ACHN (cell line): ENCODE results near the gene ZNF732.
"Not testable (repeated sequence)": the region's sequence is repeated elsewhere in the genome, so short reads cannot be mapped to it uniquely, and the experiment has no call there.

Experiments used
- DNase-seq: peaks from one replicate; pipeline ENCODE4 v3.0.0-alpha.2; 2015
- in situ Hi-C: cut with HindIII; loops from 2 replicates; pipeline ENCODE4 v1.10.0; 2017; ENCODE audit warnings: low sequenced_read_pairs, low pct_ligation_motif_present, low pct_unique_long_range_greater_than_20kb

ZNF732 gene

DNA sequence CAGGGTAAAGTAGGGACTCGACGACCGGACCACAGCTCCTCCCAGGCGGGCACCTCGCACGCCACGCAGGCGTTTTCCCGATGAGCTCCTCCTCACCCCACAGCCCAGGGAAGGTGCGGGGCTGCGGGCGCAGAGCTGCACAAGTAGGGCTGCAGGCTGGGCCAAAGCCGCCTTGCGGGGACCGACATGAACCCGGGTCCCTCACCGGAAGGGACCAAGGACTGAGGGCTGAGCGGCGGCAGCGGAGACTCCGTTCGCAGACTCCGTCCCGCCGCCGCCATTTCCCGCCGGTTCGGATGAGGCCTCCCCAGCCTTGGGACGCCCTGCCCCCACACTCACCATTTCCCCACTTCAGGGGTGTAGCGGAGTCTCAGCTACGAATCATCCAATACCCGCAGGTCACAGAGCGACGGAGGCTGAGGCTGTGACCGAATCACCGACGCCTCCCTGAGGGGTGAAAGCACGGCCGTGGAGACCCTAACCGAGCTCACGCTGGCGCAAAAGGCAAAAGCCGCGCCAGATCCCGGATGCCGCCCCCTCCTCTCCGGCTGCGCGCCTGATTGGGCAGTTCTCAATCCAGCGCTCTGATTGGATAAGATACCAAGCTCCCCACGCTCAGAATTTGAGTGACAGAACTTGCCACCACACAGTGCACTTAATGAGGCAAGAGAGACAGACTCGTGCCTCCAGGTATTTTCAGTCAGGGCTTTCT, at the start of gene ZNF732:
ZNF732 (minus strand) TSS at position 506 of the 712 bp plus-strand sequence; CDS start at position 342, 164 bp downstream.
- DNase-seq: no peak
- in situ Hi-C loops: no loop called here

DNA sequence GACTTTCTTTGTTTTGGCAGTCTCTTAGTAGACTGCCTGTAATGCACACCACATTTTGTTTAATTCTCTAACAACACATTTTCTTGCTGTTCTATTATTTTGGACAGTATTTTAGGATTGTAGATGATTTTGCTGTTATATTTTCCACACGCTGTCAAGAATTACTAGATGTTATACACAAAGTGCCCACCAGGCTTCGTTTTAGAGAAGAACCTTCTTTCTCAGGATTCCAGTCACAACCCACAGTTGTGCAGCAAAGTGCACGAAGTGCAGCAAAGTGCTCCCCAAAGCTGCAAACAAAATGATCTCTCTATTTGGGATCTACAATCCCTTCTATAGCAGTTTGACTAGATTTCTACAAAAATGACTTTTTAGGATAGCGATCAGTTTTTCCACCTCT, 34.7 kb upstream of the ZNF732 start:
- in situ Hi-C loops: no loop called here
- DNase-seq: no peak

GRCh38 chr4:338759-339097, 33.5 kb upstream of the ZNF732 start:
- DNase-seq: no peak
- in situ Hi-C loops: no loop called here

DNA sequence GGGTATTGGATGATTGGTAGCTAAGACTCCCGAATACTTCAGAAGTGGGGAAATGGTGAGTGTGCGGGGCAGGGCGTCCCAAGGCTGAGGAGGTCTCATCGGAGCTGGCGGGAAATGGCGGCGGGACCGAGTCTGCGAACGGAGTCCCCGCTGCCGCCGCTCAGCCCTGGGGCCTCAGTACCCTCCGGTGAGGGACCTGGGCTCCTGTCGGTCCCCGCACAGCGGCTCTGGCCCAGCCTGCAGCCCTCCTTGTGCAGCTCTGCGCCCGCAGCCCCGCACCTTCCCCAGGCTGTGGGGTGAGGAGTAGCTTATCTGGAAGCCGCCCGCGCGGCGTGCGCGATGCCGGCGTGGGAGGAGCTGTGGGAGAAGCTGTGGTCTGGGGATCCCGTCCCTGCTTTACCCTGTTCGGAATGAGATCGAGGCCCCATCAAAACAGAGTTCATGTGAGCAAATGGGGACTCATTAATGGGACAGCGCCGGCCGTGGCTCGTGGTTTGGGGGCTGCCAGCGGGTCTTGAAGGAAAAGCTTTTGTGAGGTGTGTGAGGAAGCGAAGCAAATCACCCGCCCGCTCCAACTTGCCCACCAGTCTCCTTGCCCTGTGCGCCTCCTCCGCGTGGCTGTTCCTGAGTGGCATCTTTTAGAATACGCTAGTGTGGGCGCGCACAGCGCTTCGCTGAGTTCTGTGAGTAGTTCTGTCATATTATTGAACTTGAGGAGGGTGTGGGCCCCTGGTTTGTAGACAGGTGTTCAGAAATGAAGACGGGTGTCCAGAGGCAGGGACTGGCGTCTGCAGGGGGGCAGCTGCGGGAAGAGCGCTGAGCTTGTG, 32.9 kb upstream of the ZNF732 start:
- in situ Hi-C loops: no loop called here
- DNase-seq: peak; percentile 28

DNA sequence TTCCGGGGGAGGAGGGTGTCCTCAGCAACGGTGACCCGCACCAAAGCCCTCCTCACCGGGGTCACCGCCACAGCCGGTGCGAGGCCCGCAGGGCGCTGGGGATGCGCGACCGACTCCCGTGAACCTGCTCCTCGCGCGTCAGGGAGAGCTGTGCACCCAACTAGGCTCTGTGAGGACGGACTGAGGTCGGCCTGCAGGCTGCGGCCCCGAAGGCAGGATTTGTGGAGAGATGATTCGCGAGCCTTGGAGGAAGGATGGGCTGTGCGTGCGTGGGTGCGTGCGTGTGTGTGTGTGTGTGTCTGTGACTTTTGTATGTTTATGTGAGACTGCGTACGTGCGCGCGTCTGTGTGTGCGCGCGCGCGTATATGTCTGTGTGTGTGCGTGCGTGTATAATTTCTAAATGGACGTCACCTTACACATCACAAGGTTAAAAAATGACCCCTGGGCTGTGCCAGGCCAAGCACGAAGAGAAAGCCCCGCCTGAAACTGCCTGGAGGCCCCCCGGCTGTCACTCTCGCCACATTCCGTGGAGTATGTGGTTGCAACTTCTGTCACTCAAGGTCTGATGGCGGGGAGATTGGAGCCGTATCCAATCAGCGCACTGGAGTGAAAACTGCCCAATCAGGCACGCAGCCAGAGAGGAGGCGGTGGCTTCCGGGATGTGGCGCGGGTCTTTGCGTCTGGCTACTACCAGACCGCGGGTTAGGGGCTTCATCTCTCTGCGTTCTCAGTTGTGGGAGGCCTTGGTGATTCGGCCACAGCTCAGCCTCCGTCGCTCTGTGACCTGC, 32.1 kb upstream of the ZNF732 start, which contains the start of gene ZNF141:
ZNF141 (plus strand) TSS at position 672 of the 789 bp plus-strand sequence. CDS start 170 bp downstream, outside the sequence.
- peak; percentile 94 for DNase-seq
- in situ Hi-C loops: no loop called here

DNA sequence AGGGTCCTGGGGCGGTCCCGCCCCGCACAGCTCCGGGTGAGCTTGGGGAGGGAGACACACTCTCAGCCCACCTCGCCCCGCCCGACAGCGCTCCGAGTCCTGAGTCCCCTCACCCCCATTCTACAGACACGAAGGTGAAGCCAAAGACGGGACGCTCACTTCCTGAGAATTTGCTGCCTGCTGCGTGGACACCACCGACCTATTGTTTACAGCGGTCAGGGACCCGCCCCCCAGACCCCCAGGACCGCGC, 31.5 kb upstream of the ZNF732 start:
- DNase-seq: no peak
- in situ Hi-C loops: no loop called here

DNA sequence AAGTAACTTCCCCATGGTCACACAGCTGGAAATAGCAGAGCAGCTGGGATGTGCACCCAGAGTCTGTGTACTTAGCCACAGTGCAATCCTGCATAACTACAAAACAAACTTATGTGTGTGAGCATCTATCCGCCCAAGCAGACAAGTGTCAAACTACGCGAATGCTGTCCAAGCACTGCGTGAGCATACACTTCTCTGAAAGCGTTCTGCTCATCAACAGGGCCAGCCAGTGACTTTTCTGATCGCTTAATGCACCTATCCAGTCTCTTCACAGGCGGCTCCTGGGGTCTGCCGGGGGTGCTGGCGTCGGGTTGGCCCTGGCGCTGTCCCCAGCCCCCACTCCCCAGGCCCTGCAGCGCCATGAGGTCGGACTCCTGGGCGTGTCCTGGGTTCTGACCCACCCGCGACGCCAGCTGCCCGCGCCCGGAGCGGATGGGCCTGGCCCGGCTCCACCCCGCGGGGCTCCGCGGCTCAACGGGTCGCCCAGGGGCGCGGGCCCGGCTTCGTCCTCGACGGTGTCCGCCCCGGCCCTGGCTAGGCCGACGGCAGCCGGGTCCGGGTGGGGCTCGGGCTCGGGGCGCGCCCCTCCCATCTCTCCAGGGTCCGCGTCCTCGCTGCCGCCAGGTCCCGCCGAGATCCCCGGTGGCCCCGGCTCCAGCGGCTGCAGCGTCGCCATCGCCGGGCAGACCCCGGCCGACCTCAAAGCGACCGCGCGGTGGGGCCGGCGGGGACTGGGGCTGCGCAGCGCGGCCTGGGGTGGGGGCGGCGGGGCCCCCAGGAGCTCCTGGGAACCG, 31.0 kb upstream of the ZNF732 start:
- no peak for DNase-seq
- in situ Hi-C loops: no loop called here

- in situ Hi-C loops: no loop called here
- DNase-seq: no peak
These were observed 30.2 kb upstream of the ZNF732 start for GRCh38 chr4:335515-335914.

GRCh38 chr4:328729-329128, 23.5 kb upstream of the ZNF732 start:
- in situ Hi-C loops: no loop called here

GRCh38 chr4:314296-314903, 9.1 kb upstream of the ZNF732 start:
- in situ Hi-C loops: no loop called here
- DNase-seq: no peak

More at GRCh38 chr4:328729-329128, 23.5 kb upstream of the ZNF732 start:
- DNase-seq: no peak

DNA sequence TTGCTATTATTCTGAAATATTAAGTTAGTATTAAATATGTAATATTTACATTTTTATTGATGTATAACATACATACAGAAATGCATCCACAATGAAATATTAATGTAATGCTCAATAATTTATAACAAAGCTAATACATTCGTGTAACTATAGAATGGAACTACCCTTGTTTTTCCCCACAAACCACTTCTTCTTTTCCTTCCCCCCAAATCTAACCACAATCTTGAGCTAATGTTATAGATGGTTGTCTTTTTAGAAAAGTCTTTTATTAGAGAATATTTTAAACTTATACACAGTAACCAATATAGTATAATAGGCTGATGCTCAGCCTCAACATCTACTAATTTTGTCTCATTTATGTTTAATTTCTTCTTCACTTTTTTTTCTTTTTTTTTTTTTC, 4.5 kb upstream of the ZNF732 start:
- DNase-seq: no peak

DNA sequence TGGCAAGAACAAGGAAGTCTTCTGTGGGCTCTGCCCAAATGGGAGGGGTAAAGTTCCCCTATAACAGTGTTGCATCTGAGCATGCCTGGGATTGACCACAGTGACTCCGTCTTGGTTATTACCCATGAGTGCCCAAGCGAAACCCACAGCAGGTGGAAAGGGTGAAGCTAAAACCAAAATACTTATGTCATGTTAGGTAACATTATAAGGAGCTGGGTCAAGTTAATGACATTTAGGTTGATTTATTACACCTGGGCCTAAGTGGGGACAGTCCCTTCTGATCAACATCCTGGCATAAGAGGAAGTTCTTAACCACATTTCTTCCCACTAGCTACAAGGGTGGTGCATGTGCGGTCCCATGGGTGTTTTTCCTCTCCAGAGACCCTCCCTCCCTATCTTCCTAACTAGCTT, 1.3 kb upstream of the ZNF732 start:
- DNase-seq: no peak
- in situ Hi-C loops: no loop called here

More for the DNA sequence above, 4.5 kb upstream of the ZNF732 start:
- in situ Hi-C loops: no loop called here

GRCh38 chr4:304516-304915, 758 bp downstream of the ZNF732 start:
- in situ Hi-C loops, DNase-seq: not testable (repeated sequence)

DNA sequence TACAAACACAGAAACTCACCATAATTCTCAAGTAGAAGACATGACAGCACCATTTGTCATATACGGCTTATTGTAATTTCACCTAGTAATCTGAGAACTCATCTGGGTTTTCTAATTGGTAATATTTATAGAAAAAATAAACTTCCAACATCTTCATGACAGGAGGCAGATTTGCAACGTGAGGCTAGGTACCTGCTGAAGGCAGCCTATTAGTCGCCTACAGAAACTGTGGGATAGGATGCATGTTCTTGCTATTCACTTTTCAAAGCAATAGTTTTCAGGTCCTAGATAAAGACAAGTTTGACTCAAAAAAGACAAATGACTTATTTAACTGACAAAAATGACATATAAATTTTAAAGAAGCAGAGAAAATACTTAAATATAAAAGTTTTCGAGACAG, 2.9 kb downstream of the ZNF732 start:
- no peak for DNase-seq
- in situ Hi-C loops: no loop called here

GRCh38 chr4:294732-295131, 10.5 kb downstream of the ZNF732 start:
- DNase-seq: no peak
- in situ Hi-C loops: no loop called here

DNA sequence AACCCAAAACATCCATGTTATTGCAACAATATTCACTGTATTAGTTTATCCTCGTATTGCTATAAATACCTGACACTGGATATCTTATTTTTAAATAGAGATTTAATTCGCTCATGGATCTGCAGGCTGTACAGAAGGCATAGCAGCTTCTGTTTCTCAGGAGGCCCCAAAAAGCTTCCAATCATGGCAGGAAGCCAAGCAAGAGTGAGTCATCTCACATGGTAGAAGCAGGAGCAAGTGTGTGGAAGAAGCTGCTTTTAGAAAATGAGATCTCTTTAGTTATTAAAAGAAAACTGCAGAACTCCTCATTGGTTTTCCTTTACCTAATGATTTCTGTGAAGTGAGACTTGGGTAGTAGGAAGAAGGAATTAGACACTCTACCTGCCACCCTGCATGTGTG, 16.4 kb downstream of the ZNF732 start:
- DNase-seq: no peak
- in situ Hi-C loops: no loop called here

DNA sequence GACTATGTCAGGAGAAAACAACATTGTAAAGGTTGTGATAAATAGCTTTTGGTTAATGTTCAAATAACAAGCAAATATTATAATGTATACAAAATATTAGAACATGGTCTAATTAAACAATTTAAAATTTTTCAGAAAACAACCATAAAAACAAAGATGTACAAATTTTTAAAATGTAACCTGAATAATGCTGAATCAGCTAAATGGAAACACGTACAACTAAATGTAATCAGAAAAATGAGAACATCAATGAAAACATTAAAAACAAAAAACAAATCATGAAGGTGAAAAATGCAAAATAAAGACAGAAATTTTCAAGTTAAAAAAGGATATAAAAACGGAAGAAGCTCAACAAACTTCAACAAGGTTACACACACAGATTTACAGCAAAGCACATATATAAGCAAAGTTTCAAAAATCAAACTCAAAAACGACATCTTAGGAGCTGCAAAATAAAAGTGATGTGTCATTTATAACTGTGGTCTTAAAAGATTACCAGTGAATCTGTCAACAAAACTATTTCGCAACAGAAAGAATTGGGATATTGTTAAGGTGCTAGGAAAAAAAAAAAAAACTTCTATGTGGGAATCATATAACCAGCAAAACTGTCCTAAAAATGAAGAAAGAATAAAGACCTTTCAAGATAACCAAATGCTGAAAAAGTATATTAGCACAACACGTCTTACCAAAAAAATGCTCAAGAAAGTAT, 31.8 kb downstream of the ZNF732 start:
- in situ Hi-C loops: no loop called here

More for the DNA sequence above, 31.8 kb downstream of the ZNF732 start:
- DNase-seq: no peak
